PC-3 (cell line): ENCODE data around the gene GCDH. TPM values are rescaled to one million over a fixed set of nuclear protein-coding genes. Genes with fewer than 3 reads are reported as not detected.

Experiments
- ATAC-seq: fragments of 200-7000 bp; cut with Tn5 transposase; 2 replicates; pipeline ENCODE4 v1.9.1; 2020; ENCODE audit warnings: mild to moderate bottlenecking, moderate library complexity
- BruUV-seq: library from RNA; stranded (reverse); fragments of 400-500 nt; replicated peaks from 2 replicates; lab custom pipeline; 2021; lab: Mats Ljungman, UMichigan
- CTCF ChIA-PET: fragments of 300-600 bp; sonication (Branson Sonifier 250); formaldehyde crosslinking; loops from one replicate; lab custom pipeline; 2022; ENCODE audit warnings: antibody characterized with exemption; lab: Charles Lee
- POLR2A ChIA-PET: fragments of 300-600 bp; sonication (Branson Sonifier 250); formaldehyde crosslinking; loops from one replicate; lab custom pipeline; 2022; ENCODE audit warnings: antibody characterized with exemption; ENCODE audit not compliant: unreplicated experiment; lab: Charles Lee
- DNase-seq: peaks from one replicate; pipeline ENCODE4 v3.0.0-alpha.2; 2015
- H2AFZ ChIP-seq: fragments of 300-600 bp; sonication (generic); 2 replicates; pipeline ENCODE4 v1.6.0; 2016; ENCODE audit warnings: antibody characterized with exemption, low read length
- H3F3A ChIP-seq: fragments of 300-600 bp; sonication (generic); one replicate; pipeline ENCODE4 v1.6.0; 2017; ENCODE audit warnings: antibody characterized with exemption, low read length, control low read depth, mild to moderate bottlenecking; ENCODE audit not compliant: unreplicated experiment
- H3K27ac ChIP-seq: fragments of 300-600 bp; sonication (generic); 2 replicates; pipeline ENCODE4 v1.5.1; 2016; ENCODE audit warnings: mild to moderate bottlenecking, low read length
- H3K27me3 ChIP-seq: fragments of 300-600 bp; sonication (generic); 2 replicates; pipeline ENCODE4 v1.6.1; 2016; ENCODE audit warnings: low read length, mixed read lengths
- H3K36me3 ChIP-seq: fragments of 300-600 bp; sonication (generic); 2 replicates; pipeline ENCODE4 v1.6.1; 2016; ENCODE audit warnings: low read depth, mixed run types, low read length, mixed read lengths
- H3K4me1 ChIP-seq: fragments of 300-600 bp; sonication (generic); 2 replicates; pipeline ENCODE4 v1.5.1; 2016; ENCODE audit warnings: low read length; ENCODE audit not compliant: insufficient read depth
- H3K4me2 ChIP-seq: fragments of 300-600 bp; sonication (generic); 2 replicates; pipeline ENCODE4 v1.6.0; 2016; ENCODE audit warnings: low read length
- H3K4me3 ChIP-seq: fragments of 300-600 bp; sonication (generic); 2 replicates; pipeline ENCODE4 v1.5.1; 2016; ENCODE audit warnings: mild to moderate bottlenecking, low read length, mixed read lengths
- H3K79me2 ChIP-seq: fragments of 300-600 bp; sonication (generic); 2 replicates; pipeline ENCODE4 v1.6.1; 2017; ENCODE audit warnings: low read length, mixed read lengths
- H3K9ac ChIP-seq: fragments of 300-600 bp; sonication (generic); 2 replicates; pipeline ENCODE4 v1.6.0; 2016; ENCODE audit warnings: mild to moderate bottlenecking, low read length
- H3K9me2 ChIP-seq: fragments of 300-600 bp; sonication (generic); replicated peaks from 2 replicates; pipeline ENCODE4 v1.6.1; 2016; ENCODE audit warnings: mixed run types, low read length, mixed read lengths
- H3K9me3 ChIP-seq: fragments of 300-600 bp; sonication (generic); 2 replicates; pipeline ENCODE4 v1.6.1; 2016; ENCODE audit warnings: low read length, mixed read lengths
- H4K20me1 ChIP-seq: fragments of 300-600 bp; sonication (generic); 2 replicates; pipeline ENCODE4 v1.6.1; 2016; ENCODE audit warnings: low read length, mixed read lengths
- EZH2 ChIP-seq: fragments of 300-600 bp; sonication (generic); IDR thresholded peaks from one replicate; pipeline ENCODE4 v1.6.1; 2017; ENCODE audit warnings: antibody characterized with exemption, mild to moderate bottlenecking, low read length; ENCODE audit not compliant: unreplicated experiment
- EZH2phosphoT487 ChIP-seq: fragments of 300-600 bp; sonication (generic); IDR thresholded peaks from 2 replicates; pipeline ENCODE4 v1.6.1; 2018; ENCODE audit warnings: mild to moderate bottlenecking, antibody characterized with exemption, low read length, borderline replicate concordance
- intact Hi-C: fragments of 100-400 bp; cut with micrococcal nuclease; formaldehyde crosslinking; loops from 2 replicates; pipeline ENCODE4 v1.9.0; 2023
- microRNA-seq: library from miRNA; unstranded; fragments of <30 nt; microRNA quantifications from one replicate; pipeline ENCODE4 v1.1.0, GENCODE V29; 2020; ENCODE audit not compliant: unreplicated experiment
- total RNA-seq: library from RNA; depleted of rRNA; stranded (reverse); fragments of >200 nt; gene quantifications from 2 replicates; pipeline ENCODE4 v1.2.3, GENCODE V29; 2014; rRNA removed
- TF ChIP-seq, protein P1 (sequence below): fragments of 300-600 bp; sonication (generic); conservative IDR thresholded peaks from 2 replicates; pipeline ENCODE4 v1.5.1; 2017; ENCODE audit warnings: antibody characterized with exemption, low read depth, mild to moderate bottlenecking, low read length

Gene GCDH
- total RNA-seq, 1 experiment from 2014 or later = 37.4 TPM

GRCh38 chr19:12948612-12949362 is 57.8 kb downstream of the GCDH start:
- Histone ChIP-seq H3K27me3 (no peaks in the 10 kb centered on the region), H3K4me3 (no peak overlapping the region), H3F3A (peaks cover 15% of the 10 kb centered on the region), H3K79me2 (peaks cover 40% of the 10 kb centered on the region), H3K9me2 (no peaks in the 10 kb centered on the region), H3K9ac (no peak overlapping the region), H3K9me3 (no peaks in the 10 kb centered on the region), H2AFZ (no peak overlapping the region), H3K36me3 (peaks cover 46% of the 10 kb centered on the region), H3K27ac (no peak overlapping the region), H3K4me1 (peaks cover 23% of the 10 kb centered on the region), H3K4me2 (no peak overlapping the region), H4K20me1 (no peaks in the 10 kb centered on the region)
- intact Hi-C loops = no loop called here
- ATAC-seq (no peak), DNase-seq (no peak)
- ChIA-PET POLR2A (no interaction called here), CTCF (no interaction called here)
- TF ChIP-seq, protein P1, sequence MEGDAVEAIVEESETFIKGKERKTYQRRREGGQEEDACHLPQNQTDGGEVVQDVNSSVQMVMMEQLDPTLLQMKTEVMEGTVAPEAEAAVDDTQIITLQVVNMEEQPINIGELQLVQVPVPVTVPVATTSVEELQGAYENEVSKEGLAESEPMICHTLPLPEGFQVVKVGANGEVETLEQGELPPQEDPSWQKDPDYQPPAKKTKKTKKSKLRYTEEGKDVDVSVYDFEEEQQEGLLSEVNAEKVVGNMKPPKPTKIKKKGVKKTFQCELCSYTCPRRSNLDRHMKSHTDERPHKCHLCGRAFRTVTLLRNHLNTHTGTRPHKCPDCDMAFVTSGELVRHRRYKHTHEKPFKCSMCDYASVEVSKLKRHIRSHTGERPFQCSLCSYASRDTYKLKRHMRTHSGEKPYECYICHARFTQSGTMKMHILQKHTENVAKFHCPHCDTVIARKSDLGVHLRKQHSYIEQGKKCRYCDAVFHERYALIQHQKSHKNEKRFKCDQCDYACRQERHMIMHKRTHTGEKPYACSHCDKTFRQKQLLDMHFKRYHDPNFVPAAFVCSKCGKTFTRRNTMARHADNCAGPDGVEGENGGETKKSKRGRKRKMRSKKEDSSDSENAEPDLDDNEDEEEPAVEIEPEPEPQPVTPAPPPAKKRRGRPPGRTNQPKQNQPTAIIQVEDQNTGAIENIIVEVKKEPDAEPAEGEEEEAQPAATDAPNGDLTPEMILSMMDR = no peak
- TF ChIP-seq EZH2phosphoT487 (no peak), EZH2 (no peak)
- BruUV-seq = no TSS peak

Small RNAs within 50 kb of the gene (microRNA-seq; reads per million reads assigned to microRNA genes)
- gene MIR5695 (not detected), gene MIR6515 (8.0 reads per million, percentile 32 among the genes with 10 or more reads in this experiment), gene MIR6794 (1.3 reads per million)

Other genes with a start within 250 kb of the GCDH start
- 62.9 and 67.5 TPM in 2 replicates for gene MAN2B1, start 224.4 kb upstream of the GCDH start, total RNA-seq
- gene WDR83, start 224.4 kb upstream of the GCDH start, total RNA-seq = 39.5 and 53.5 TPM in 2 replicates
- gene DHPS, start 209.3 kb upstream of the GCDH start, total RNA-seq = 140 and 150 TPM in 2 replicates
- gene GNG14, start 203.2 kb upstream of the GCDH start, total RNA-seq = not detected in 2 replicates
- gene FBXW9, start 194.5 kb upstream of the GCDH start, total RNA-seq = 27.5 and 34.6 TPM in 2 replicates
- 50.6 and 73.3 TPM in 2 replicates for gene TNPO2, start 167.2 kb upstream of the GCDH start, total RNA-seq
- 497 and 841 TPM in 2 replicates for gene TRIR, start 156.5 kb upstream of the GCDH start, total RNA-seq
- gene GET3, start 153.7 kb upstream of the GCDH start, total RNA-seq = 251 and 264 TPM in 2 replicates
- 0.07 TPM in 1 of 2 replicates, not detected in the other for gene BEST2, start 139.4 kb upstream of the GCDH start, total RNA-seq
- 95.2 and 95.7 TPM in 2 replicates for gene HOOK2, start 115.6 kb upstream of the GCDH start, total RNA-seq
- 343 and 391 TPM in 2 replicates for gene JUNB, start 99.7 kb upstream of the GCDH start, total RNA-seq
- gene PRDX2, start 89.4 kb upstream of the GCDH start, total RNA-seq = 729 and 746 TPM in 2 replicates
- not detected in 2 replicates for gene THSD8, start 89.1 kb upstream of the GCDH start, total RNA-seq
- 118 and 120 TPM in 2 replicates for gene RNASEH2A, start 84.6 kb upstream of the GCDH start, total RNA-seq
- 0.81 and 3.7 TPM in 2 replicates for gene RTBDN, start 56.6 kb upstream of the GCDH start, total RNA-seq
- 7.7 and 11.2 TPM in 2 replicates for gene MAST1, start 52.6 kb upstream of the GCDH start, total RNA-seq
- gene DNASE2, start 9.7 kb upstream of the GCDH start, total RNA-seq = 47.1 and 48.0 TPM in 2 replicates
- not detected in 2 replicates for gene KLF1, start 4.0 kb upstream of the GCDH start, total RNA-seq
- 0.40 and 0.95 TPM in 2 replicates for gene SYCE2, start 28.1 kb downstream of the GCDH start, total RNA-seq
- gene FARSA, start 42.6 kb downstream of the GCDH start, total RNA-seq = 194 and 339 TPM in 2 replicates
- 2,022 and 2,043 TPM in 2 replicates for gene CALR, start 47.4 kb downstream of the GCDH start, total RNA-seq
- 389 and 418 TPM in 2 replicates for gene RAD23A, start 54.7 kb downstream of the GCDH start, total RNA-seq
- gene GADD45GIP1, start 66.1 kb downstream of the GCDH start, total RNA-seq = 219 and 352 TPM in 2 replicates
- 0.55 and 1.1 TPM in 2 replicates for gene DAND5, start 78.4 kb downstream of the GCDH start, total RNA-seq
- 43.3 and 75.8 TPM in 2 replicates for gene NFIX, start 104.3 kb downstream of the GCDH start, total RNA-seq
- 3.3 and 12.0 TPM in 2 replicates for gene LYL1, start 211.7 kb downstream of the GCDH start, total RNA-seq
- gene TRMT1, start 225.6 kb downstream of the GCDH start, total RNA-seq = 91.8 and 117 TPM in 2 replicates
- gene NACC1, start 227.1 kb downstream of the GCDH start, total RNA-seq = 266 and 337 TPM in 2 replicates